Heart left ventricle (tissue), 16 donors: ENCODE results near the gene GRK3. TPM values are rescaled to one million over a fixed set of nuclear protein-coding genes. Genes with fewer than 3 reads are reported as not detected.
"Not testable (repeated sequence)": the region's sequence is repeated elsewhere in the genome, so short reads cannot be mapped to it uniquely, and the experiment has no call there.

Source experiments
- ATAC-seq, 4 donors: fragments of 200-7000 bp; cut with Tn5 transposase; one replicate each; pipeline ENCODE4 v1.9.1; 2020 to 2022; ENCODE audit warnings: moderate library complexity in 4 of 4, mild to moderate bottlenecking in 3 of 4, moderate number of reproducible peaks in 1 of 4
- DNase-seq, 5 donors: peaks; one replicate each; pipeline ENCODE4 v3.0.0-alpha.2; 2020
- H3K27ac ChIP-seq, 12 donors: fragments of 200-600 bp; sonication (generic) in 4 of 12; one replicate each; pipeline versions ENCODE4 v1.5.0 to v1.8.0; 2016 to 2022; ENCODE audit warnings: mild to moderate bottlenecking in 2 of 12
- H3K27me3 ChIP-seq, 9 donors: fragments of 200-600 bp; sonication (generic) in 2 of 9; one replicate each; pipeline versions ENCODE4 v1.5.1 to v1.8.0; 2016 to 2022; ENCODE audit warnings: mild to moderate bottlenecking in 3 of 9
- H3K36me3 ChIP-seq, 9 donors: fragments of 200-600 bp; sonication (generic) in 2 of 9; one replicate each; pipeline versions ENCODE4 v1.5.0 to v1.8.0; 2018 to 2022; ENCODE audit warnings: mild to moderate bottlenecking in 2 of 9
- H3K4me1 ChIP-seq, 12 donors: fragments of 200-600 bp; sonication (generic) in 4 of 12; one replicate each; pipeline versions ENCODE4 v1.5.0 to v1.8.0; 2016 to 2022; ENCODE audit warnings: mild to moderate bottlenecking in 3 of 12
- H3K4me3 ChIP-seq, 12 donors: fragments of 200-600 bp; sonication (generic) in 4 of 12; one replicate each; pipeline versions ENCODE4 v1.5.0 to v1.8.0; 2017 to 2022; ENCODE audit warnings: mild to moderate bottlenecking in 9 of 12, moderate library complexity in 4 of 12
- H3K9me3 ChIP-seq, 12 donors: fragments of 200-600 bp; sonication (generic) in 4 of 12; one replicate each; pipeline versions ENCODE4 v1.5.0 to v1.8.0; 2016 to 2022; ENCODE audit warnings: mild to moderate bottlenecking in 1 of 12
- CTCF ChIP-seq, 12 donors: fragments of 200-600 bp; sonication (generic) in 4 of 12; IDR thresholded peaks; one replicate each; pipeline versions ENCODE4 v1.5.0 to v1.8.0; 2018 to 2022; ENCODE audit warnings: antibody characterized with exemption in 12 of 12, mild to moderate bottlenecking in 5 of 12
- POLR2A ChIP-seq, 2 donors: fragments of 450-650 bp; IDR thresholded peaks; one replicate each; pipeline ENCODE4 v1.6.1; 2017; ENCODE audit warnings: antibody characterized with exemption in 2 of 2, mild to moderate bottlenecking in 2 of 2, moderate library complexity in 2 of 2
- WGBS, 4 donors: extraction: QIAGEN DNeasy Blood & Tissue Kit in 2 of 4; methylation state at CpG; one replicate each; pipeline versions ENCODE4 v1.1.5 to v1.1.7; 2013 to 2018; 5-methylcytosine and 5-hydroxymethylcytosine counted together
- intact Hi-C, 10 donors: fragments of 100-400 bp; cut with DNase I; formaldehyde crosslinking; loops; one replicate each; pipeline versions ENCODE4 v1.11.1 to v1.14.2; 2022
- polyA plus RNA-seq, 2 donors: library from polyadenylated mRNA; stranded (reverse); fragments of 200-250 nt; gene quantifications; one replicate each; pipeline ENCODE4 v1.2.3, GENCODE V29; 2013
- total RNA-seq, 9 donors: library from RNA; depleted of rRNA in 2 of 9; stranded (reverse); fragments of >200 nt in 2 of 9; fragmentation: NEBNext Ultra II Directional in 3 of 9; extraction: Animal tissue kit (Norgen Biotek cat#: 25700) in 3 of 9; gene quantifications; one replicate each; pipeline versions ENCODE4 v1.1.0 to v1.2.4, GENCODE V29; 2016 to 2023
- donor health status: ischemic (EF 13 %, LVEDD 7.1; RV severe dilation, severe dysfunction).
- donor health status: healthy with polysubstance abuse.
- donor health status: DM: no; HTN: yes; CAD: no.
- donor health status: DM: no; HTN: no; CAD: no.
- donor health status: ischemic (EF 25% LVEDD 6.9; RV normal size, moderate dysfunction).
- donor health status: ischemic (EF 25% LVEDD 5.7; RV mildly dilated, moderate dysfunction).
- donor health status: healthy.
- donor health status: DM: yes; HTN: yes; CAD: no.
- donor health status: ischemic (EF 35%, LVEDD 5.7; RV mildly dilated, moderate dysfunction).
- donor health status: nonischemic (EF 11% LVEDD 7.7; RV severe dilation, severe dysfunction).
- donor health status: DM: yes; HTN: yes; CAD: no.
- donor health status: PGD.
- donor health status: ischemic (EF 29% LVEDD 5.4; RV normal size, mild dysfunction).
- donor health status: nonischemic (EF 23%, LVEDD 6.1; RV moderate dilation, normal function).

Gene GRK3
- total and polyA plus RNA-seq, 11 donors, result 1.1 to 16.2 (median 5.9) TPM

GRCh38 chr22:25570486-25570885 lies 6.0 kb downstream of the GRK3 start:
- WGBS, 4 donors, result 73 to 92% (median 88%) methylated on average over 2 of the region's 2 CpGs
- no peaks in the 10 kb centered on the region for H3K27me3 ChIP-seq
- intact Hi-C loops, result no loop called here
- no peaks in the 10 kb centered on the region for H3K9me3 ChIP-seq
- no peak for DNase-seq
- H3K27ac ChIP-seq, result no peak overlapping the region
- H3K36me3 ChIP-seq, result no peaks in the 10 kb centered on the region
- TF ChIP-seq POLR2A (IDR thresholded peaks at IDR 0.05) (no peak), CTCF (IDR thresholded peaks at IDR 0.05) (no peak)
- H3K4me3 ChIP-seq, result no peak overlapping the region
- ATAC-seq, result no peak
- H3K4me1 ChIP-seq, result peaks cover 0 to 55% (median 4%) of the 10 kb centered on the region in 12 donors

GRCh38 chr22:25571969-25572707 lies 7.7 kb downstream of the GRK3 start:
- ATAC-seq, H3K9me3 ChIP-seq, H3K36me3 ChIP-seq, intact Hi-C loops, H3K27ac ChIP-seq, H3K4me3 ChIP-seq, H3K27me3 ChIP-seq, DNase-seq: not testable (repeated sequence)
- peaks cover 0 to 43% (median 0%) of the 10 kb centered on the region in 12 donors for H3K4me1 ChIP-seq
- 94 to 97% (median 96%) methylated on average over 8 of the region's 8 CpGs for WGBS, 4 donors

- no peak for ATAC-seq
Measured at GRCh38 chr22:25572708-25573171, 8.3 kb downstream of the GRK3 start.

GRCh38 chr22:25573841-25574240 lies 9.4 kb downstream of the GRK3 start:
- no peak overlapping the region for H3K27ac ChIP-seq
- peaks cover 0 to 29% (median 0%) of the 10 kb centered on the region in 12 donors for H3K4me1 ChIP-seq
- TF ChIP-seq POLR2A (IDR thresholded peaks at IDR 0.05) (no peak), CTCF (IDR thresholded peaks at IDR 0.05) (no peak)
- DNase-seq (no peak), ATAC-seq (no peak)
- H3K9me3 ChIP-seq, result no peaks in the 10 kb centered on the region
- intact Hi-C loops, result no loop called here
- H3K36me3 ChIP-seq, result no peaks in the 10 kb centered on the region
- WGBS, 4 donors, result 93 to 97% (median 95%) methylated on average over 5 of the region's 5 CpGs
- H3K4me3 ChIP-seq, result no peak overlapping the region
- H3K27me3 ChIP-seq, result no peaks in the 10 kb centered on the region

More at GRCh38 chr22:25572708-25573171, 8.3 kb downstream of the GRK3 start:
- Histone ChIP-seq H3K4me3 (no peak overlapping the region), H3K36me3 (no peaks in the 10 kb centered on the region), H3K9me3 (no peaks in the 10 kb centered on the region), H3K27me3 (no peaks in the 10 kb centered on the region), H3K4me1 (peaks cover 0 to 37% (median 0%) of the 10 kb centered on the region in 12 donors), H3K27ac (no peak overlapping the region)
- TF ChIP-seq POLR2A (IDR thresholded peaks at IDR 0.05) (no peak), CTCF (IDR thresholded peaks at IDR 0.05) (no peak)
- no peak for DNase-seq
- intact Hi-C loops, result no loop called here
